ENCODE data around the gene GNAL.

Gene GNAL

GRCh38 chr18:11664286-11664685 is 24.8 kb upstream of the GNAL start:
- Histone ChIP-seq H3K9me3 (ENCODE audit: control insufficient read depth, insufficient read depth, low read length) (no peaks in the 10 kb centered on the region), H3K4me1 (ENCODE audit: insufficient read depth, low read length) (no peaks in the 10 kb centered on the region), H3K36me3 (ENCODE audit: insufficient read depth, low read length) (no peaks in the 10 kb centered on the region), H3K9ac (ENCODE audit: low read depth, low read length) (no peak overlapping the region)

GRCh38 chr18:11665146-11665545 is 23.9 kb upstream of the GNAL start:
- Histone ChIP-seq H3K9ac (ENCODE audit: low read depth, low read length) (no peak overlapping the region), H3K4me1 (ENCODE audit: insufficient read depth, low read length) (no peaks in the 10 kb centered on the region), H3K9me3 (ENCODE audit: control insufficient read depth, insufficient read depth, low read length) (no peaks in the 10 kb centered on the region), H3K36me3 (ENCODE audit: insufficient read depth, low read length) (no peaks in the 10 kb centered on the region)

GRCh38 chr18:11665587-11665986 is 23.5 kb upstream of the GNAL start:
- H3K36me3 ChIP-seq (ENCODE audit: insufficient read depth, low read length) = no peaks in the 10 kb centered on the region
- H3K4me1 ChIP-seq (ENCODE audit: insufficient read depth, low read length) = no peaks in the 10 kb centered on the region
- H3K9me3 ChIP-seq (ENCODE audit: control insufficient read depth, insufficient read depth, low read length) = no peaks in the 10 kb centered on the region
- no peak overlapping the region for H3K9ac ChIP-seq (ENCODE audit: low read depth, low read length)

GRCh38 chr18:11666176-11666575 is 22.9 kb upstream of the GNAL start:
- Histone ChIP-seq H3K4me1 (ENCODE audit: insufficient read depth, low read length) (no peaks in the 10 kb centered on the region), H3K9me3 (ENCODE audit: control insufficient read depth, insufficient read depth, low read length) (no peaks in the 10 kb centered on the region), H3K36me3 (ENCODE audit: insufficient read depth, low read length) (no peaks in the 10 kb centered on the region), H3K9ac (ENCODE audit: low read depth, low read length) (no peak overlapping the region)

GRCh38 chr18:11666831-11667230 is 22.2 kb upstream of the GNAL start:
- H3K9me3 ChIP-seq (ENCODE audit: control insufficient read depth, insufficient read depth, low read length) = no peaks in the 10 kb centered on the region
- no peaks in the 10 kb centered on the region for H3K36me3 ChIP-seq (ENCODE audit: insufficient read depth, low read length)
- H3K9ac ChIP-seq (ENCODE audit: low read depth, low read length) = no peak overlapping the region
- no peaks in the 10 kb centered on the region for H3K4me1 ChIP-seq (ENCODE audit: insufficient read depth, low read length)

- H3K36me3 ChIP-seq (ENCODE audit: insufficient read depth, low read length) = no peaks in the 10 kb centered on the region
- H3K9me3 ChIP-seq (ENCODE audit: control insufficient read depth, insufficient read depth, low read length) = no peaks in the 10 kb centered on the region
- no peaks in the 10 kb centered on the region for H3K4me1 ChIP-seq (ENCODE audit: insufficient read depth, low read length)
- no peak overlapping the region for H3K9ac ChIP-seq (ENCODE audit: low read depth, low read length)
Measured at GRCh38 chr18:11667578-11667977, 21.5 kb upstream of the GNAL start.

GRCh38 chr18:11668441-11669169 is 20.5 kb upstream of the GNAL start:
- no peaks in the 10 kb centered on the region for H3K9me3 ChIP-seq (ENCODE audit: control insufficient read depth, insufficient read depth, low read length)
- no peaks in the 10 kb centered on the region for H3K36me3 ChIP-seq (ENCODE audit: insufficient read depth, low read length)
- no peaks in the 10 kb centered on the region for H3K4me1 ChIP-seq (ENCODE audit: insufficient read depth, low read length)
- H3K9ac ChIP-seq (ENCODE audit: low read depth, low read length) = no peak overlapping the region

- H3K9me3 ChIP-seq (ENCODE audit: control insufficient read depth, insufficient read depth, low read length) = no peaks in the 10 kb centered on the region
- no peaks in the 10 kb centered on the region for H3K4me1 ChIP-seq (ENCODE audit: insufficient read depth, low read length)
- no peak overlapping the region for H3K9ac ChIP-seq (ENCODE audit: low read depth, low read length)
- no peaks in the 10 kb centered on the region for H3K36me3 ChIP-seq (ENCODE audit: insufficient read depth, low read length)
Measured at GRCh38 chr18:11669271-11669947, 19.7 kb upstream of the GNAL start.

GRCh38 chr18:11669948-11670275 is 19.2 kb upstream of the GNAL start:
- no peak overlapping the region for H3K9ac ChIP-seq (ENCODE audit: low read depth, low read length)
- no peaks in the 10 kb centered on the region for H3K9me3 ChIP-seq (ENCODE audit: control insufficient read depth, insufficient read depth, low read length)
- no peaks in the 10 kb centered on the region for H3K36me3 ChIP-seq (ENCODE audit: insufficient read depth, low read length)
- no peaks in the 10 kb centered on the region for H3K4me1 ChIP-seq (ENCODE audit: insufficient read depth, low read length)

- Histone ChIP-seq H3K4me1 (ENCODE audit: insufficient read depth, low read length) (no peaks in the 10 kb centered on the region), H3K36me3 (ENCODE audit: insufficient read depth, low read length) (no peaks in the 10 kb centered on the region), H3K9ac (ENCODE audit: low read depth, low read length) (no peak overlapping the region), H3K9me3 (ENCODE audit: control insufficient read depth, insufficient read depth, low read length) (no peaks in the 10 kb centered on the region)
Measured at GRCh38 chr18:11671156-11671555, 17.9 kb upstream of the GNAL start.

GRCh38 chr18:11672198-11672597 is 16.9 kb upstream of the GNAL start:
- Histone ChIP-seq H3K9ac (ENCODE audit: low read depth, low read length) (no peak overlapping the region), H3K36me3 (ENCODE audit: insufficient read depth, low read length) (no peaks in the 10 kb centered on the region), H3K9me3 (ENCODE audit: control insufficient read depth, insufficient read depth, low read length) (no peaks in the 10 kb centered on the region), H3K4me1 (ENCODE audit: insufficient read depth, low read length) (no peaks in the 10 kb centered on the region)

GRCh38 chr18:11672846-11673454 is 16.1 kb upstream of the GNAL start:
- no peaks in the 10 kb centered on the region for H3K9me3 ChIP-seq (ENCODE audit: control insufficient read depth, insufficient read depth, low read length)
- H3K9ac ChIP-seq (ENCODE audit: low read depth, low read length) = no peak overlapping the region
- no peaks in the 10 kb centered on the region for H3K4me1 ChIP-seq (ENCODE audit: insufficient read depth, low read length)
- H3K36me3 ChIP-seq (ENCODE audit: insufficient read depth, low read length) = no peaks in the 10 kb centered on the region

GRCh38 chr18:11673560-11673959 is 15.5 kb upstream of the GNAL start:
- H3K9me3 ChIP-seq (ENCODE audit: control insufficient read depth, insufficient read depth, low read length) = no peaks in the 10 kb centered on the region
- H3K36me3 ChIP-seq (ENCODE audit: insufficient read depth, low read length) = no peaks in the 10 kb centered on the region

GRCh38 chr18:11674119-11674518 is 14.9 kb upstream of the GNAL start:
- H3K9me3 ChIP-seq (ENCODE audit: control insufficient read depth, insufficient read depth, low read length) = no peaks in the 10 kb centered on the region
- no peaks in the 10 kb centered on the region for H3K4me1 ChIP-seq (ENCODE audit: insufficient read depth, low read length)
- H3K9ac ChIP-seq (ENCODE audit: low read depth, low read length) = no peak overlapping the region
- no peaks in the 10 kb centered on the region for H3K36me3 ChIP-seq (ENCODE audit: insufficient read depth, low read length)

More at GRCh38 chr18:11673560-11673959, 15.5 kb upstream of the GNAL start:
- no peak overlapping the region for H3K9ac ChIP-seq (ENCODE audit: low read depth, low read length)
- H3K4me1 ChIP-seq (ENCODE audit: insufficient read depth, low read length) = no peaks in the 10 kb centered on the region

GRCh38 chr18:11676386-11676785 is 12.7 kb upstream of the GNAL start:
- no peaks in the 10 kb centered on the region for H3K4me1 ChIP-seq (ENCODE audit: insufficient read depth, low read length)
- H3K9me3 ChIP-seq (ENCODE audit: control insufficient read depth, insufficient read depth, low read length) = no peaks in the 10 kb centered on the region
- no peaks in the 10 kb centered on the region for H3K36me3 ChIP-seq (ENCODE audit: insufficient read depth, low read length)
- H3K9ac ChIP-seq (ENCODE audit: low read depth, low read length) = no peak overlapping the region
